ENCODE measurements around the gene CA11. TPM values are rescaled to one million over a fixed set of nuclear protein-coding genes. Genes with fewer than 3 reads are reported as not detected.

The CA11 gene
- total RNA-seq, 2 experiments from 2014 or later: 9.7 to 10.4 TPM

Other genes with a start within 250 kb of the CA11 start
- gene GRWD1, start 200.2 kb downstream of the CA11 start, total RNA-seq: 10 to 100 TPM; 31.3 to 36.0 TPM
- gene KCNJ14, start 190.6 kb downstream of the CA11 start, total RNA-seq: 1 to 10 TPM; 1.4 TPM
- gene CYTH2, start 176.8 kb downstream of the CA11 start, total RNA-seq: 10 to 100 TPM; 57.6 to 59.1 TPM
- 10 to 100 TPM; 10.2 to 12.8 TPM for gene LMTK3, start 134.4 kb downstream of the CA11 start, total RNA-seq
- gene SULT2B1, start 94.0 kb downstream of the CA11 start, total RNA-seq: not detected
- not detected for gene SPACA4, start 39.4 kb downstream of the CA11 start, total RNA-seq
- 1 to 10 TPM; 2.7 to 3.6 TPM for gene FAM83E, start 31.1 kb downstream of the CA11 start, total RNA-seq
- gene RPL18, start 27.0 kb downstream of the CA11 start, total RNA-seq: 1,000 to 10,000 TPM; 1,565 to 1,587 TPM
- gene SPHK2, start 26.7 kb downstream of the CA11 start, total RNA-seq: 10 to 100 TPM; 31.4 to 31.8 TPM
- 10 to 100 TPM; 34.0 to 34.8 TPM for gene DBP, start 8.8 kb downstream of the CA11 start, total RNA-seq
- gene NTN5, start 26.8 kb upstream of the CA11 start, total RNA-seq: 1 to 10 TPM; 1.8 to 2.3 TPM
- not detected for gene FUT2, start 49.8 kb upstream of the CA11 start, total RNA-seq
- gene MAMSTR, start 73.5 kb upstream of the CA11 start, total RNA-seq: 1 to 10 TPM; 1.5 to 2.1 TPM
- not detected for gene RASIP1, start 94.4 kb upstream of the CA11 start, total RNA-seq
- gene IZUMO1, start 100.7 kb upstream of the CA11 start, total RNA-seq: not detected
- gene FUT1, start 106.5 kb upstream of the CA11 start, total RNA-seq: under 1 TPM; 0.14 to 0.22 TPM
- not detected for gene FGF21, start 109.3 kb upstream of the CA11 start, total RNA-seq
- 10 to 100 TPM; 40.6 to 43.9 TPM for gene BCAT2, start 164.8 kb upstream of the CA11 start, total RNA-seq
- gene HSD17B14, start 190.3 kb upstream of the CA11 start, total RNA-seq: 1 to 10 TPM; 2.6 to 3.3 TPM
- 1 to 10 TPM; 4.0 to 7.0 TPM for gene PLEKHA4, start 222.4 kb upstream of the CA11 start, total RNA-seq
- gene PPP1R15A, start 226.2 kb upstream of the CA11 start, total RNA-seq: 10 to 100 TPM; 82.8 to 83.9 TPM